ENCODE measurements around the gene GNAQ.

Gene GNAQ

DNA sequence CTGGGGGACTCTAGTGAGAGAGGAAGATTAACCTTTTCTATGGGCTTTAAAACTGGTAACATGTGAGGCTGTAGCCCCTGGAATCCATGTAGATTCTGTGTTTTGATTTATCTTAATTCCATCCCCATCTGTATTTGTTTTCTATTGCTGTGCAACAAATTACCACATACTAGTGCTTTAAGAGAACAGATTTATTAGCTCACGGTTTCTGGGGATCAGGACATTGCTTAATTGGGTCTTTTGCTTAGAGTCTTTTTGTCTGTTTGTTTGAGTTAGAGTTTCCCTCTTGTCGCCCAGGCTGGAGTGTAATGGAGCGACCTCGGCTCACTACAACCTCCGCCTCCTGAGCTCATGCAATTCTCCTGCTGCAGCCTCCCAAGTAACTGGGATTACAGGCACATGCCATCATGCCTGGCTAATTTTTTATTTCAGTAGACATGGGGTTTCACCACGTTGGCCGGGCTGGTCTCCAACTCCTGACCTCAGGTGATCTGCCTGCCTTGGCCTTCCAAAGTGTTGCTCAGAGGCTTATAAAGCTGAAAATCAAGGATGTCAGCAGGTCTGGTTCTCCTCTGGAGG lies 353.6 kb downstream of the GNAQ start:
- DNase-seq: no peak

DNA sequence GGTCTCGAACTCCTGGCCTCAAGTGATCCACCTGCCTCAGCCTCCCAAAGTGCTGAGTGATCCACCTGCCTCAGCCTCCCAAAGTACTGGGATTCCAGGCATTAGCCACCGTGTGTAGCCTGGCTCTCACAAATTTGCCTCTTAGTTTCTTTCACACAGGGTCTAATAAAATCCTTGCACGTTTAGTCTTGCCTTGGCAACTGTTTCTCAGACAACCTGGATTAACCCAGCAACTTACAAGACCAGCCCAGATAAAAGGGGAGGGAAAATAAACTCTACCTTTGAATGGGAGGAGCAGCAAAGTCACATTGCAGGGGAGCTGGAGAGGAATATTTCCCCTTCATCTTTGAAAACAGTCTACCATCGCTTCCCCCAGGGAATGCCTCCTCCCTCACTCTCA lies 354.2 kb downstream of the GNAQ start:
- no peak for DNase-seq

- no peak for DNase-seq
Measured at GRCh38 chr9:77673941-77674791, 357.4 kb downstream of the GNAQ start.

- DNase-seq: no peak
Measured at GRCh38 chr9:77672183-77672582, 359.4 kb downstream of the GNAQ start.

DNA sequence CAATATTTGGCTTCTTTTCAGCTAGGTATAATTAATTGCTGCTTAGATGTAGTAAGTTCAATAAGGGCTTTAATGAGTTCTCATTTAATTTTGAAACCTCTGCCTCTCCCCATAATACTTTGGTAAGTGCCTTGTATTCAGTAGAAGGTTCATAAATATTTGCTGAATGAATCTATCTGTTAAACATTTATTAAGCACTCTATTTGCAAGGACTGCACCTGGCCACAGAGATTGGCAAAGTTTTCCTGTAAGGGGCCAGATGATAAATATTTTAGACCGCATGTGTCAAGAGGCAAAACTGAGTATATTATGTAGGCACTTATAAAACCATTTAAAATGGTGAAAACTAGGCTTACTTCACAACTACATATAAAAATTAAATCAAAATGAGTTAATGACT lies 364.5 kb downstream of the GNAQ start:
- no peak for DNase-seq
